ENCODE measurements around the gene TAGAP. TPM values are rescaled to one million over a fixed set of nuclear protein-coding genes. Genes with fewer than 3 reads are reported as not detected.

TAGAP gene
- polyA plus RNA-seq = 1 to 10 TPM in 2 of 3 donors, under 1 TPM in 1; 0.43 to 2.1 (median 2.1) TPM

- H3K27ac ChIP-seq (ENCODE audit: low read depth, low read length) = no peak within 1 kb of the TSS
- 21 to 36% (median 25%) methylated on average over 15 of the region's 15 CpGs for WGBS, 3 donors
Observed at GRCh38 chr6:159044899-159045727, at the start of gene TAGAP. TSS of gene TAGAP (minus strand) at chr6:159044991. CDS start at chr6:159044146, 845 bp downstream.

DNA sequence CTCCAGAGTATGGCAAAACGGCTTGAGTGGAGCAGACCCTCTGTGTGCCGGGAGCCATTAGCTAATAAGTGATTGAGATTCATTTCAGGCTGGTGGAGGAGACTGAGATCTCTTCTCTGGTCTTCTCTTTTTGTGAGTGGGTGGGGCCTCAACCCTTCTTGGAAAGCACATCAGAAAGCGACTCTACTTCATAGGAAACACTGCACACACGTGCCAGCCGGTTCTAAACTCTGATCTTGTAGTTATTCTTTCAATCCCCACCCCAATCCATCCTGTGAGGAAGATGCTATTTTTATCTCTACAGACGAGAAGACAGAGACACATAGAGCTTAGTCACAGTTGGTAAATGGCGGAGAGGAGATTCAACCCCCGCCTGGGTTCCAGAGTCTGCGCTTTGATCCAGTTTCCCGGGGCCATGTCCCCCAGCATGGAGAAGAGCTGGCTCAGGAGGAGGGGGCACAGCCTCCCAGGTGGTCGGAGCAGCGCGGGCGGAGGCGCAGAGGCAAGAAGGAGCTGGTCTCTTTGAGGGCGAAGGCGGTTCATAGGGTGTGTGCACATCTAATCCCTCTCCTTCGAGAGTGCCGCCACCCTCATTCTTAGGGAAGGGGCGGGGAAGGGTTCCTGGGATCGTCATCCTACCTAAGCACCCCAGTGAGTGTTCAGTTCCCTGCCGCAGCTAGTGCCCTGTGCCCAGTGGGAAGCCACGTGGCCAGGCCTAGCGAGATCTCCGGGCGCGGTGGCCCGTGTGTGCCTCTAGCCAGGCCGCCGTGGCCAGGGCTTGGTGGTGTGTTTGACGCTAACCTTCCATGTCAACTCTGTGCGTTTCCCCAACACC lies 49.0 kb upstream of the TAGAP start:
- H3K27ac ChIP-seq (ENCODE audit: low read depth, low read length) = no peak overlapping the region
- WGBS, 3 donors = 89 to 91% (median 90%) methylated on average over 32 of the region's 32 CpGs

- WGBS, 3 donors = 50 to 86% (median 52%) methylated on average over 5 of the region's 5 CpGs
- H3K27ac ChIP-seq (ENCODE audit: low read depth, low read length) = no peak overlapping the region
Observed at GRCh38 chr6:159092631-159093030, 47.8 kb upstream of the TAGAP start.

- 54 to 58% (median 57%) methylated on average over 10 of the region's 10 CpGs for WGBS, 3 donors
- H3K27ac ChIP-seq (ENCODE audit: low read depth, low read length) = no peak overlapping the region
Observed at GRCh38 chr6:159090530-159091480, 46.0 kb upstream of the TAGAP start.

DNA sequence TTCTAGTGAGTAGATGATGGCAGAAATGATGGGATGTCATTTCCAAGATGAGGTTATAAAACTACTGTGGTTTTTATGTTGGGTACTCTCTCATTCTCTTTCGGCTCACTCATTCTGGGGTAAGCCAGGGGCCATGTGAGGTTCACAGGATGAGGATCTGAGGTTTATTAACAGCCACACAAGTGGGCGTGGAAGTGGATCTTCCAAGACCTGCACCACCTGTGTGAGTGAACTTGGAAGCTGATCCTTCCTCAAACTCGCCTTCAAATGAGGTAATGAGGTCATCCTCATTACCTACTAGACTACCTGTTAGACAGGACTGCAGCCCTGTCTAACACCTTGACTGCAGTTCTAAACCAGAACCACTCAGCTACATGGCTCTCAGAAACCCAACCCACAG lies 45.1 kb upstream of the TAGAP start:
- H3K27ac ChIP-seq (ENCODE audit: low read depth, low read length) = no peak overlapping the region
- WGBS, 3 donors = 80 to 84% (median 83%) methylated on average over 3 of the region's 3 CpGs

DNA sequence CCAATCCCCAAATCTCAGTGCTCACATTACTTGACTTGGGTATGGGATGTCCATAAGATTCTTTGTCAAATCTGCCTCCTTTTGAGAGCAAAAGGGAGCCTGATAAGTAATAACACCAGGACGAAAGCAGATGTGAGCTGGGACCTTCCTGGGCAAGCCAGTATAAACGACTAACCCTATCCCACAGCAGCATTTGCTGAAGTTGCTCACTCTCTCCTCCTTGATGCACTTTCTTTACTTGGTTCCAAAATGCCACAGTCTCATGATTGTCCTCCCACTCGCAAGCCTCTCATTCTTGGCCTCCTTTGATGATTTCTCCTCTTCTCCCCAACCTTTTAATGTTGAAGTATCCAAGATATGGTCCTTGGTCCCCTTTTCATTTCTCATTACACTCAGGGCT lies 44.7 kb upstream of the TAGAP start:
- H3K27ac ChIP-seq (ENCODE audit: low read depth, low read length) = no peak overlapping the region
- WGBS, 3 donors = 93 to 98% (median 94%) methylated on average over 3 of the region's 3 CpGs

- 53 to 77% (median 73%) methylated on average over 2 of the region's 2 CpGs for WGBS, 3 donors
- no peak overlapping the region for H3K27ac ChIP-seq (ENCODE audit: low read depth, low read length)
Observed at GRCh38 chr6:159086033-159086618, 41.3 kb upstream of the TAGAP start.

DNA sequence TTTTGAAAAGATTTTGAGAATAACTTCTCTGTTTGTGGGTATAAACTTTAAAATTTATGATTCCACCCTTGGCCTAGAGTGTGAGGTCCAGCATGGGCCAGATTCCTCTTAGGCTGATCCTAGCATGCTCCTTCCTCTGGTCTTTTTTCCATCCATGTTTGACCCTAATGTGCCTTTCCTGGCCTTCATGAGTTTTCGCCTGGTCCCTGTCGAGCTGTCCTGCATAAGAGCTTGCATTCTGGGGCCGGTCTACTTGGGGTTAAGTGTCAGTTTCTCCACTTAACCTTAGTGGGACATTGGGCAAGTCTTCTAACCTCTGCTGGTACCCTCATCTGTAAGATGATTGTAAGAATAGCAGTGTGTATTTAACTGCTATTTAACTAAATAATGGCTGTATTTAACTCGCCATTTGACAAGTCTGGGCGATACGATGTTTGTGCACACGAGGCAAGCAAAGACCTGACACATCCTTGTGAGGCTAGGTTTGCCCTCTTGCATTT lies 40.7 kb upstream of the TAGAP start:
- no peak overlapping the region for H3K27ac ChIP-seq (ENCODE audit: low read depth, low read length)
- 86 to 94% (median 91%) methylated on average over 7 of the region's 7 CpGs for WGBS, 3 donors

DNA sequence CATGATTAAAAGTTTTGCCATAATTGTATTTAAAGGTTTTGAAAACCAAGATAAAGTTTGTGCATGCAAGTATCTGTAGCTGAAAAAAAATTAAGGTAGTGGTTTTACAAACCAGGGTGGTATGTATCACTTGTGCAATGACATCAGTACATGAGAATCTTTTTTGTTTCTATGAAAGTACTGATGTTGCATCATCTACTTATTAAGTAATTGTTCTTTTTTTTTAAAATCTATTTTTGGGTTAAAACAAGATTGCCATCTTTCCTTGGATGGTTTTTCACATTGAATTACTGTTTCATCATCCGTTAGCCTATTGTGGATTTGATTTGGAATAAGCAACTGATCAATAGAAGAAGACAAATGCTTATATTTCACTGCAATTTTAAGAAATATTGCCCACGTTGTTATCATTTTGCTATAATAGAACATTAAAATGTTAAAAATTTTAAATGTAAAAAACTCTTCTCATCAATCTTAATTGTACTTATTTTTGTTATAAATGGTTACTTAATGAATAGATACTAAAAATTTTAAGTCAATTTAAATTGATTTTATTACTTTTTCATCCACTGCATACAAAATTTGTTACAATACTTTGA lies 39.8 kb upstream of the TAGAP start:
- 67 to 81% (median 69%) methylated on average over 2 of the region's 2 CpGs for WGBS, 3 donors
- H3K27ac ChIP-seq (ENCODE audit: low read depth, low read length) = no peak overlapping the region

- H3K27ac ChIP-seq (ENCODE audit: low read depth, low read length) = no peak overlapping the region
- 70 to 86% (median 85%) methylated on average over 2 of the region's 2 CpGs for WGBS, 3 donors
Observed at GRCh38 chr6:159083146-159083545, 38.4 kb upstream of the TAGAP start.

- no peak overlapping the region for H3K27ac ChIP-seq (ENCODE audit: low read depth, low read length)
- WGBS, 3 donors = 73 to 93% (median 90%) methylated on average over 7 of the region's 7 CpGs
Observed at GRCh38 chr6:159082039-159082815, 37.4 kb upstream of the TAGAP start.

GRCh38 chr6:159080217-159080976 lies 35.6 kb upstream of the TAGAP start:
- H3K27ac ChIP-seq (ENCODE audit: low read depth, low read length) = no peak overlapping the region
- 45 to 60% (median 46%) methylated on average over 4 of the region's 4 CpGs for WGBS, 3 donors

DNA sequence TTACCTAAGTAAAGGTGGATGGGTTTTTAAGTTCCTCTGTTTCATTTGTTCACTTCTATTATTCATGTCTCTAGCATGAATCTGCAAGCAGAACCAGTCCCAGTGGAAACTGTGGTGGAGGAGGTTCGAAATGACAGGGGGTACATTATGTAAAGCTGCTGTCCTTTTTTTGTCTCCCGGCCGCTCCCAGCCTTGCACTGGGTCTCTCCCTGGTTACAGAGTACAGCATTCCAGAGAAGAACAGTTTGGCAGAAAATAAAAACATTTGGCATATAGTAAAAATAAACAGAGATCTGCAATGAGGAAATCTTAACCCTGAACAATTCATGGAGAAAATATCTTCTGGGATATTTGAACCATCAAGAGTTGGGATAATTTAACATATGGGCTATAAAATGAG lies 34.6 kb upstream of the TAGAP start:
- WGBS, 3 donors = 49 to 77% (median 51%) methylated on average over 3 of the region's 3 CpGs
- H3K27ac ChIP-seq (ENCODE audit: low read depth, low read length) = no peak overlapping the region

DNA sequence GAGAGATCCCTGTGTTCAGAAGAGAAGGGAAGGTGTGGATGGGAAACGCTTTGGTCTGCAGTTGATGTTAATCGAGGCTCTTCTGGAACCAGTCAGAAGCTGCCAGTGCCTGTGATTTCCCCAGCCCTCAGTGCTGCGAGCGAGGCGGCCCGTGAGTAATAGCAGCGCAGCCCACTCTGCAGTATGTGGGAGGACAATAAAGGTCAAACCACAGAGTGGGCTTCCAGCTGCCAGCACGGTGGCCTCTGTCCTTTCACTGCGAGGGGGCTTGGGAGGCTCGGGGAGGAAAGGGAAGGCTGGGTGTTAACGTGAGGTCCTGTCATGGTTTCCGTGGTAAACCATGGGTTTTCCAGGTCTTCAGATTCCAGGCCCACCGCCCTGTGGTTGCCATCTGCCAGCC lies 32.3 kb upstream of the TAGAP start:
- H3K27ac ChIP-seq (ENCODE audit: low read depth, low read length) = no peak overlapping the region
- 56 to 72% (median 63%) methylated on average over 13 of the region's 13 CpGs for WGBS, 3 donors

GRCh38 chr6:159075506-159076228 lies 30.9 kb upstream of the TAGAP start:
- 59 to 78% (median 70%) methylated on average over 12 of the region's 12 CpGs for WGBS, 3 donors
- no peak overlapping the region for H3K27ac ChIP-seq (ENCODE audit: low read depth, low read length)

Data from adipose tissue (tissue), 3 donors.